ENCODE measurements around the gene PPM1B.

GRCh38 chr2:44126106-44126797 is 42.4 kb upstream of the PPM1B start:
- TF ChIP-seq, protein P1, sequence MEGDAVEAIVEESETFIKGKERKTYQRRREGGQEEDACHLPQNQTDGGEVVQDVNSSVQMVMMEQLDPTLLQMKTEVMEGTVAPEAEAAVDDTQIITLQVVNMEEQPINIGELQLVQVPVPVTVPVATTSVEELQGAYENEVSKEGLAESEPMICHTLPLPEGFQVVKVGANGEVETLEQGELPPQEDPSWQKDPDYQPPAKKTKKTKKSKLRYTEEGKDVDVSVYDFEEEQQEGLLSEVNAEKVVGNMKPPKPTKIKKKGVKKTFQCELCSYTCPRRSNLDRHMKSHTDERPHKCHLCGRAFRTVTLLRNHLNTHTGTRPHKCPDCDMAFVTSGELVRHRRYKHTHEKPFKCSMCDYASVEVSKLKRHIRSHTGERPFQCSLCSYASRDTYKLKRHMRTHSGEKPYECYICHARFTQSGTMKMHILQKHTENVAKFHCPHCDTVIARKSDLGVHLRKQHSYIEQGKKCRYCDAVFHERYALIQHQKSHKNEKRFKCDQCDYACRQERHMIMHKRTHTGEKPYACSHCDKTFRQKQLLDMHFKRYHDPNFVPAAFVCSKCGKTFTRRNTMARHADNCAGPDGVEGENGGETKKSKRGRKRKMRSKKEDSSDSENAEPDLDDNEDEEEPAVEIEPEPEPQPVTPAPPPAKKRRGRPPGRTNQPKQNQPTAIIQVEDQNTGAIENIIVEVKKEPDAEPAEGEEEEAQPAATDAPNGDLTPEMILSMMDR (conservative IDR thresholded peaks at IDR 0.05; ENCODE audit: low read depth, low read length) = no peak
- TF ChIP-seq EZH2 (IDR thresholded peaks at IDR 0.05; ENCODE audit: borderline replicate concordance, low read depth, low read length, poor library complexity, severe bottlenecking) = no peak

Data from A673 (cell line).